D721Med (cell line): ENCODE results near the gene SALL1.

Experiments
- DNase-seq: peaks from one replicate; pipeline ENCODE4 v3.0.0; 2011; ENCODE audit warnings: low spot score; ENCODE audit not compliant: insufficient read length
- FAIRE-seq: peaks from 2 replicates; lab custom pipeline; 2011; peaks lifted over from hg19 to GRCh38; lab: Jason Lieb, UNC
- TF ChIP-seq, protein P1 (sequence below): IDR thresholded peaks from 2 replicates; pipeline ENCODE4 v1.5.1; 2012; ENCODE audit warnings: mild to moderate bottlenecking, control low read depth; ENCODE audit not compliant: insufficient read depth; ENCODE audit errors: missing control alignments

Gene SALL1

DNA sequence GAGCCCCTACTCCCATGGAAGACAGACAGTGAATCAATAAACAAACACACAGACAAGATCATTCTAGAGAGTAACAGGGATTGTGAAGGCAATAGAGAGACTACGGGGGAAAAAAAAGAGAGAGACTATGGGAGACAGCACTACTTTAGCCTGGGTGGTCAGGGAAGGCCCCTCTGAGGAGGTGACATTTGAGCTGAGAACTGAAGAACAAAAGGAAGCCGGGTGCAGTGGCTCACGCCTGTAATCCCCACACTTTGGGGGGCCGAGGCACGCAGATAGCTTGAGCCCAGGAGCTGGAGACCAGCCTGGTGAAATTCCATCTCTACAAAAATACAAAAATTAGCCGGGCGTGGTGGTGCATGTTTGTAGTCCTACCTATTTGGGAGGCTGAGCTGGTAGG, 29.2 kb downstream of the SALL1 start:
- no peak for FAIRE-seq
- TF ChIP-seq, protein P1, sequence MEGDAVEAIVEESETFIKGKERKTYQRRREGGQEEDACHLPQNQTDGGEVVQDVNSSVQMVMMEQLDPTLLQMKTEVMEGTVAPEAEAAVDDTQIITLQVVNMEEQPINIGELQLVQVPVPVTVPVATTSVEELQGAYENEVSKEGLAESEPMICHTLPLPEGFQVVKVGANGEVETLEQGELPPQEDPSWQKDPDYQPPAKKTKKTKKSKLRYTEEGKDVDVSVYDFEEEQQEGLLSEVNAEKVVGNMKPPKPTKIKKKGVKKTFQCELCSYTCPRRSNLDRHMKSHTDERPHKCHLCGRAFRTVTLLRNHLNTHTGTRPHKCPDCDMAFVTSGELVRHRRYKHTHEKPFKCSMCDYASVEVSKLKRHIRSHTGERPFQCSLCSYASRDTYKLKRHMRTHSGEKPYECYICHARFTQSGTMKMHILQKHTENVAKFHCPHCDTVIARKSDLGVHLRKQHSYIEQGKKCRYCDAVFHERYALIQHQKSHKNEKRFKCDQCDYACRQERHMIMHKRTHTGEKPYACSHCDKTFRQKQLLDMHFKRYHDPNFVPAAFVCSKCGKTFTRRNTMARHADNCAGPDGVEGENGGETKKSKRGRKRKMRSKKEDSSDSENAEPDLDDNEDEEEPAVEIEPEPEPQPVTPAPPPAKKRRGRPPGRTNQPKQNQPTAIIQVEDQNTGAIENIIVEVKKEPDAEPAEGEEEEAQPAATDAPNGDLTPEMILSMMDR = no peak
- DNase-seq = no peak

DNA sequence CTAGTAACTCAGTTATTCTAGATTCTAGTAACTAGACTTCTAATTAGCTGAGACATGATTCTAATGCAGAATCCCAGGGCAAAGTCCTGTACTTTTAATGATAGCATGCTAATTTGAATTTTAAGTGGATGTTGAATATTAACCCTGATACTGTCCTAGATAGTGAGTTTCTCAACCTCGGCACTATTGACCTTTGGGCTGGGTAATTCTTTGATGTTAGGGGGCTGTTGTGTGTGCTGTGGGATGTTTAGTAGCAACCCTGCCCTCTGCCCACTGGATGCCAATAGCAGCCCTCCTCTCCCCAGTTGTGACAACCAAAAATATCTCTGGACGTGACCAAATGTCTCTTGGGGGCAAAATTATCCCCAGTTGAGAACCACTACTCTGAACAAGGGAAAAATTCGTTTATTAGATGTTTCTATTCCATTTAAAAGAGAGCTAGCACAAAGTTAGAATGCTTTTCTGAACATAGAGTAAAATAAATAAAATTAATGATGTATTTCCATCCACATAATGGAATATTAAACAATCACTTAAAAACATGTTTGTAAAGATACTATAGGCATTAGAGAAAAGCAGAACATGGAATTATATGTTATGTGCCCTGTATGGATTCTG, 30.2 kb downstream of the SALL1 start:
- FAIRE-seq (no peak), DNase-seq (no peak)
- TF ChIP-seq, protein P1 = no peak

DNA sequence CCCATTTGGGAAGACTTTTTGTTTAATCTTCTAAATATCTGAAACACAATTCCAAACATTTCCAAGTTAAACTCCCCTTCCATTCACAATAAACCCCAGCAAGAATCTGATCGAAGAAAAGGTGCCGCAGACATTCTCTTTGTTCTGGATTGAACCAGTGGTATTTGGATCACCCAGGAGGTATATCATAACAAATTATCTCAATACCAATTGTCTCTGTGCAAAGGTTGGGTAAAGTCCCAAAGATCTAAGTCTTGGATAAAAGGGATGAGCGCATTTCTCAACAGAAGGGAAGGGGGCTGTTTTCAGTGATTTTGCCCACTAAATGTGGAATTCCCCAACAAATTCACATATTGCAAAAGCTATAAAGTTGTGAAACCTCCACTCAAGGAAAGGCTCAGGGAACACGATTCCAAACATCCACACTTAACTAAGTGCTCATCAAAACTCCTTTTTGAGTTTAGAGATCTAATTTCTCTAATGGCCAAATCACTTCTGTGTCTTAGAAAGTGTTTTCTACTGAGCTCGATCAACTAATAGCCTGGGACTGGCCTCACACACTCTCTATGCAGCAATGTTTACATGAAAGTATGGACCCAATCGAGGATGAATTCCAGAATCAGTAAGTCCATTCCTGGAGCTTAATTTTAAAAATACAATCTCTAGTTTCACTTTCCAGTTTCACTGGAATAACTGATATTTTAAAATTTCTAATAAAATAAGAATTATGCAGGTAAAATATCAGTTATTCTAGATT, 30.9 kb downstream of the SALL1 start:
- TF ChIP-seq, protein P1 = no peak
- no peak for FAIRE-seq

GRCh38 chr16:51119556-51119955, 31.5 kb downstream of the SALL1 start:
- TF ChIP-seq, protein P1 = no peak
- DNase-seq = no peak
- no peak for FAIRE-seq

More for the DNA sequence above, 30.9 kb downstream of the SALL1 start:
- DNase-seq = no peak

- DNase-seq = no peak
- no peak for FAIRE-seq
- TF ChIP-seq, protein P1 = no peak
Observed at GRCh38 chr16:51116353-51116752, 34.7 kb downstream of the SALL1 start.

DNA sequence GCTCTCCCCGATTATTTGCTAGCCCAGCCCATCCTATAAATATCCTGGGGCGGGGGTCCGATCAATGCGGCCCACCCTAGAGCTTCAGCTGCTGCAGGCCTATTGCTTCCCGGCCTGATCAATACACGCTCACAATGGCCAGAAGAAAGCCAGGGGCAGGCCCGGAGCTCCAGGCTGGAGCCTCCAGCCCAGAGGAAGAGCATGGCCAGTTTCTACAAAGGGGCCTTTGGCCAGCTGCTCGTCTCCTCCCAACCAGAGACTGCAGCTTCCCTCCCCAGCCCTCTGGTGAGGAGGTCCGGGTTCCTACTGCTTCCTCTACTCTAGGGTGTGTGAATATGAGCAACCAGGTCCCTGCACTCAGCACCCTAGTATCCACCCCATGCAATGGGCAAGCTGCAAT, 36.7 kb downstream of the SALL1 start:
- TF ChIP-seq, protein P1 = no peak
- FAIRE-seq = no peak
- DNase-seq = no peak
